GM23338 (cell line): ENCODE results near the gene ARPC5. TPM values are rescaled to one million over a fixed set of nuclear protein-coding genes. Genes with fewer than 3 reads are reported as not detected.

ENCODE experiments used
- ATAC-seq: fragments of 200-7000 bp; cut with Tn5 transposase; 3 replicates; pipeline ENCODE4 v1.9.1; 2020
- DNase-seq: peaks from one replicate; pipeline ENCODE4 v3.0.0-alpha.2; 2015; ENCODE audit warnings: low spot score
- H2AFZ ChIP-seq: fragments of 200-600 bp; sonication (generic); 2 replicates; pipeline ENCODE4 v1.8.0; 2016; ENCODE audit warnings: antibody characterized with exemption, mild to moderate bottlenecking, moderate library complexity
- H3F3A ChIP-seq: fragments of 200-600 bp; sonication (generic); replicated peaks from 2 replicates; pipeline ENCODE4 v1.8.0; 2017; ENCODE audit warnings: antibody characterized with exemption, mixed run types, low read depth
- H3K27ac ChIP-seq: fragments of 200-600 bp; sonication (generic); 2 replicates; pipeline ENCODE4 v1.6.1; 2016; ENCODE audit warnings: low read depth
- H3K27me3 ChIP-seq: fragments of 200-600 bp; sonication (generic); 2 replicates; pipeline ENCODE4 v1.8.0; 2016; ENCODE audit warnings: mild to moderate bottlenecking, mixed run types, moderate library complexity; ENCODE audit not compliant: insufficient read depth
- H3K36me3 ChIP-seq: fragments of 200-600 bp; sonication (generic); 2 replicates; pipeline ENCODE4 v1.8.0; 2016; ENCODE audit warnings: mild to moderate bottlenecking; ENCODE audit not compliant: insufficient read depth
- H3K4me1 ChIP-seq: fragments of 200-600 bp; sonication (generic); 2 replicates; pipeline ENCODE4 v1.8.0; 2016; ENCODE audit warnings: mild to moderate bottlenecking, moderate library complexity; ENCODE audit not compliant: insufficient read depth
- H3K4me2 ChIP-seq: fragments of 200-600 bp; sonication (generic); 2 replicates; pipeline ENCODE4 v1.7.1; 2017; ENCODE audit warnings: mixed run types
- H3K4me3 ChIP-seq: fragments of 200-600 bp; sonication (generic); 2 replicates; pipeline ENCODE4 v1.6.1; 2016; ENCODE audit warnings: mixed run types
- H3K79me2 ChIP-seq: fragments of 200-600 bp; sonication (generic); replicated peaks from 2 replicates; pipeline ENCODE4 v1.8.0; 2017; ENCODE audit warnings: mild to moderate bottlenecking; ENCODE audit not compliant: insufficient read depth
- H3K9me2 ChIP-seq: fragments of 200-600 bp; sonication (generic); 2 replicates; pipeline ENCODE4 v1.8.0; 2017; ENCODE audit not compliant: insufficient read depth
- H4K20me1 ChIP-seq: fragments of 200-600 bp; sonication (generic); replicated peaks from 2 replicates; pipeline ENCODE4 v1.8.0; 2017; ENCODE audit warnings: mild to moderate bottlenecking; ENCODE audit not compliant: insufficient read depth
- H3K27ac Mint-ChIP-seq: 2 replicates; pipeline ENCODE4 v1.8.0; 2020; ENCODE audit warnings: inconsistent platforms, mild to moderate bottlenecking, moderate library complexity, mixed read lengths
- H3K27me3 Mint-ChIP-seq: 3 replicates; pipeline ENCODE4 v1.8.0; 2022; ENCODE audit warnings: low read depth, mild to moderate bottlenecking, moderate library complexity, mixed read lengths, inconsistent platforms; ENCODE audit not compliant: insufficient read depth, poor library complexity
- H3K36me3 Mint-ChIP-seq: 3 replicates; pipeline ENCODE4 v1.8.0; 2021; ENCODE audit warnings: low read depth, mild to moderate bottlenecking, inconsistent platforms, moderate library complexity, mixed read lengths
- H3K4me1 Mint-ChIP-seq: 3 replicates; pipeline ENCODE4 v1.8.0; 2020; ENCODE audit warnings: mild to moderate bottlenecking, inconsistent platforms, mixed read lengths
- H3K4me3 Mint-ChIP-seq: 3 replicates; pipeline ENCODE4 v1.8.0; 2021; ENCODE audit warnings: moderate library complexity, mild to moderate bottlenecking, inconsistent platforms, mixed read lengths
- H3K9me3 Mint-ChIP-seq: 3 replicates; pipeline ENCODE4 v1.8.0; 2020; ENCODE audit warnings: moderate library complexity, mild to moderate bottlenecking, inconsistent platforms, mixed read lengths
- CREB1 ChIP-seq: fragments of 250-450 bp; sonication (Bioruptor Pico); IDR thresholded peaks from 2 replicates; pipeline ENCODE4 v1.5.0; 2020; ENCODE audit warnings: low read depth, mild to moderate bottlenecking, moderate library complexity
- CTCF ChIP-seq, 2 experiments: fragments of 200-600 bp in 1 of 2; sonication (generic) in 1 of 2; conservative IDR thresholded peaks; 2 replicates each; pipeline versions ENCODE4 v1.5.1 to v1.6.1; 2016 to 2017; ENCODE audit warnings: antibody characterized with exemption in 2 of 2, low read depth in 2 of 2, mild to moderate bottlenecking in 2 of 2, moderate library complexity in 1 of 2
- EZH2 ChIP-seq: fragments of 200-600 bp; sonication (generic); IDR thresholded peaks from one replicate; pipeline ENCODE4 v1.8.0; 2017; ENCODE audit warnings: antibody characterized with exemption, mild to moderate bottlenecking, low read depth; ENCODE audit not compliant: unreplicated experiment
- EZH2phosphoT487 ChIP-seq: fragments of 200-600 bp; sonication (generic); IDR thresholded peaks from one replicate; pipeline ENCODE4 v1.8.1; 2018; ENCODE audit warnings: antibody characterized with exemption; ENCODE audit not compliant: unreplicated experiment
- JUNB ChIP-seq: IDR thresholded peaks from one replicate; pipeline ENCODE4 v1.6.1; 2016; ENCODE audit warnings: antibody characterized with exemption; ENCODE audit not compliant: unreplicated experiment
- NANOG ChIP-seq: IDR thresholded peaks from 2 replicates; pipeline ENCODE4 v1.6.1; 2016; ENCODE audit warnings: antibody characterized with exemption, borderline replicate concordance
- POLR2AphosphoS5 ChIP-seq: IDR thresholded peaks from 2 replicates; pipeline ENCODE4 v1.6.1; 2016; ENCODE audit warnings: antibody characterized with exemption, low read depth
- STAT1 ChIP-seq: IDR thresholded peaks from one replicate; pipeline ENCODE4 v1.6.1; 2016; ENCODE audit warnings: antibody characterized with exemption; ENCODE audit not compliant: unreplicated experiment
- ZNF114 ChIP-seq: fragments of 250-450 bp; sonication (Bioruptor Pico); IDR thresholded peaks from 2 replicates; pipeline ENCODE4 v1.5.0; 2020; ENCODE audit warnings: mild to moderate bottlenecking, moderate library complexity
- ZNF331 ChIP-seq: fragments of 250-450 bp; sonication (Bioruptor Pico); IDR thresholded peaks from 2 replicates; pipeline ENCODE4 v1.5.0; 2020; ENCODE audit warnings: low read depth, mild to moderate bottlenecking, moderate library complexity
- polyA plus RNA-seq: library from polyadenylated mRNA; unstranded; fragments of >200 nt; fragmentation: Nextera tagmentation; extraction: Ambion mirVana; gene quantifications from 2 replicates; pipeline ENCODE4 v1.2.1, GENCODE V29; 2016
- total RNA-seq: library from RNA; depleted of rRNA; stranded (reverse); fragments of >200 nt; shearing (Covaris generic); gene quantifications from 2 replicates; pipeline ENCODE4 v1.2.3, GENCODE V29; 2014
- TF ChIP-seq, protein P1 (sequence below): IDR thresholded peaks from 2 replicates; pipeline ENCODE4 v1.6.1; 2016; ENCODE audit warnings: antibody characterized with exemption
- TF ChIP-seq, protein P2 (sequence below): IDR thresholded peaks from one replicate; pipeline ENCODE4 v1.6.1; 2018; ENCODE audit warnings: antibody characterized with exemption; ENCODE audit not compliant: unreplicated experiment
- TF ChIP-seq, protein P3 (sequence below): fragments of 250-450 bp; sonication (Bioruptor Pico); IDR thresholded peaks from 2 replicates; pipeline ENCODE4 v1.5.0; 2020; ENCODE audit warnings: mild to moderate bottlenecking, moderate library complexity

ARPC5 gene
- total and polyA plus RNA-seq, 2 experiments from 2014 or later, result 75.4 to 98.9 TPM

DNA sequence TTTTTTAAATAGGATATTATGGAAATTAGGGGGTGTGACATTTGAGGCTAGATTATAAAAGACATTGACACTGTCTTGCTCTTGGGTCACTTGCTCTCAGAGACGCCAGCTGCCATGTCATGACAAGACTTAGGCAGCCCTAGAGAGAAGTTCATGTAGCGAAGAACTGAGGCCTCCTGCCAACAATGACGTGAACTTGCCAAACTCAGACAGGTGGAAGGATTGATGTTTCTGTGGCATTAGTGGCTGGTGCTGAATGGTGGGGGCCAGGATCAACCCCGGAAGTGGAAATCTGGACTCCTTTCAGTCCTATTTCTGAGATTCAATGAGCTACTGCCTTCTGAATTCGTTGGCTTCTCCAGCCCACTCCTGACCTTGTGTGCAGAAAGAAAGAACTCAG, 60.0 kb downstream of the ARPC5 start:
- H4K20me1 ChIP-seq, result no peaks in the 10 kb centered on the region
- Mint-ChIP-seq H3K27ac (no peak overlapping the region), H3K27me3 (peaks cover 7% of the 10 kb centered on the region), H3K9me3 (no peaks in the 10 kb centered on the region), H3K36me3 (no peaks in the 10 kb centered on the region), H3K4me3 (no peak overlapping the region), H3K4me1 (no peaks in the 10 kb centered on the region)
- no peak overlapping the region for H3K4me2 ChIP-seq
- DNase-seq (no peak), ATAC-seq (no peak)
- H2AFZ ChIP-seq, result no peak overlapping the region
- H3K4me3 ChIP-seq, result no peak overlapping the region
- no peaks in the 10 kb centered on the region for H3K27me3 ChIP-seq
- H3K36me3 ChIP-seq, result no peaks in the 10 kb centered on the region
- no peak overlapping the region for H3K27ac ChIP-seq
- H3F3A ChIP-seq, result no peaks in the 10 kb centered on the region
- H3K9me2 ChIP-seq, result 0 out of 2 replicates have a peak, but pooled peaks cover 3% of the 10 kb centered on the region
- TF ChIP-seq, protein P1, sequence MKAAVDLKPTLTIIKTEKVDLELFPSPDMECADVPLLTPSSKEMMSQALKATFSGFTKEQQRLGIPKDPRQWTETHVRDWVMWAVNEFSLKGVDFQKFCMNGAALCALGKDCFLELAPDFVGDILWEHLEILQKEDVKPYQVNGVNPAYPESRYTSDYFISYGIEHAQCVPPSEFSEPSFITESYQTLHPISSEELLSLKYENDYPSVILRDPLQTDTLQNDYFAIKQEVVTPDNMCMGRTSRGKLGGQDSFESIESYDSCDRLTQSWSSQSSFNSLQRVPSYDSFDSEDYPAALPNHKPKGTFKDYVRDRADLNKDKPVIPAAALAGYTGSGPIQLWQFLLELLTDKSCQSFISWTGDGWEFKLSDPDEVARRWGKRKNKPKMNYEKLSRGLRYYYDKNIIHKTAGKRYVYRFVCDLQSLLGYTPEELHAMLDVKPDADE, result no peak
- no peak for TF ChIP-seq NANOG
- TF ChIP-seq STAT1, result no peak
- no peak for TF ChIP-seq ZNF331 (CRISPR knock-in tag)
- TF ChIP-seq EZH2phosphoT487, result no peak
- no peak for TF ChIP-seq ZNF114 (CRISPR knock-in tag)
- TF ChIP-seq JUNB, result no peak
- TF ChIP-seq, protein P2, sequence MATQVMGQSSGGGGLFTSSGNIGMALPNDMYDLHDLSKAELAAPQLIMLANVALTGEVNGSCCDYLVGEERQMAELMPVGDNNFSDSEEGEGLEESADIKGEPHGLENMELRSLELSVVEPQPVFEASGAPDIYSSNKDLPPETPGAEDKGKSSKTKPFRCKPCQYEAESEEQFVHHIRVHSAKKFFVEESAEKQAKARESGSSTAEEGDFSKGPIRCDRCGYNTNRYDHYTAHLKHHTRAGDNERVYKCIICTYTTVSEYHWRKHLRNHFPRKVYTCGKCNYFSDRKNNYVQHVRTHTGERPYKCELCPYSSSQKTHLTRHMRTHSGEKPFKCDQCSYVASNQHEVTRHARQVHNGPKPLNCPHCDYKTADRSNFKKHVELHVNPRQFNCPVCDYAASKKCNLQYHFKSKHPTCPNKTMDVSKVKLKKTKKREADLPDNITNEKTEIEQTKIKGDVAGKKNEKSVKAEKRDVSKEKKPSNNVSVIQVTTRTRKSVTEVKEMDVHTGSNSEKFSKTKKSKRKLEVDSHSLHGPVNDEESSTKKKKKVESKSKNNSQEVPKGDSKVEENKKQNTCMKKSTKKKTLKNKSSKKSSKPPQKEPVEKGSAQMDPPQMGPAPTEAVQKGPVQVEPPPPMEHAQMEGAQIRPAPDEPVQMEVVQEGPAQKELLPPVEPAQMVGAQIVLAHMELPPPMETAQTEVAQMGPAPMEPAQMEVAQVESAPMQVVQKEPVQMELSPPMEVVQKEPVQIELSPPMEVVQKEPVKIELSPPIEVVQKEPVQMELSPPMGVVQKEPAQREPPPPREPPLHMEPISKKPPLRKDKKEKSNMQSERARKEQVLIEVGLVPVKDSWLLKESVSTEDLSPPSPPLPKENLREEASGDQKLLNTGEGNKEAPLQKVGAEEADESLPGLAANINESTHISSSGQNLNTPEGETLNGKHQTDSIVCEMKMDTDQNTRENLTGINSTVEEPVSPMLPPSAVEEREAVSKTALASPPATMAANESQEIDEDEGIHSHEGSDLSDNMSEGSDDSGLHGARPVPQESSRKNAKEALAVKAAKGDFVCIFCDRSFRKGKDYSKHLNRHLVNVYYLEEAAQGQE, result no peak
- TF ChIP-seq CTCF (conservative IDR thresholded peaks at IDR 0.05; ENCODE audit: low read depth in 2 of 2), result no peak
- TF ChIP-seq, protein P3, sequence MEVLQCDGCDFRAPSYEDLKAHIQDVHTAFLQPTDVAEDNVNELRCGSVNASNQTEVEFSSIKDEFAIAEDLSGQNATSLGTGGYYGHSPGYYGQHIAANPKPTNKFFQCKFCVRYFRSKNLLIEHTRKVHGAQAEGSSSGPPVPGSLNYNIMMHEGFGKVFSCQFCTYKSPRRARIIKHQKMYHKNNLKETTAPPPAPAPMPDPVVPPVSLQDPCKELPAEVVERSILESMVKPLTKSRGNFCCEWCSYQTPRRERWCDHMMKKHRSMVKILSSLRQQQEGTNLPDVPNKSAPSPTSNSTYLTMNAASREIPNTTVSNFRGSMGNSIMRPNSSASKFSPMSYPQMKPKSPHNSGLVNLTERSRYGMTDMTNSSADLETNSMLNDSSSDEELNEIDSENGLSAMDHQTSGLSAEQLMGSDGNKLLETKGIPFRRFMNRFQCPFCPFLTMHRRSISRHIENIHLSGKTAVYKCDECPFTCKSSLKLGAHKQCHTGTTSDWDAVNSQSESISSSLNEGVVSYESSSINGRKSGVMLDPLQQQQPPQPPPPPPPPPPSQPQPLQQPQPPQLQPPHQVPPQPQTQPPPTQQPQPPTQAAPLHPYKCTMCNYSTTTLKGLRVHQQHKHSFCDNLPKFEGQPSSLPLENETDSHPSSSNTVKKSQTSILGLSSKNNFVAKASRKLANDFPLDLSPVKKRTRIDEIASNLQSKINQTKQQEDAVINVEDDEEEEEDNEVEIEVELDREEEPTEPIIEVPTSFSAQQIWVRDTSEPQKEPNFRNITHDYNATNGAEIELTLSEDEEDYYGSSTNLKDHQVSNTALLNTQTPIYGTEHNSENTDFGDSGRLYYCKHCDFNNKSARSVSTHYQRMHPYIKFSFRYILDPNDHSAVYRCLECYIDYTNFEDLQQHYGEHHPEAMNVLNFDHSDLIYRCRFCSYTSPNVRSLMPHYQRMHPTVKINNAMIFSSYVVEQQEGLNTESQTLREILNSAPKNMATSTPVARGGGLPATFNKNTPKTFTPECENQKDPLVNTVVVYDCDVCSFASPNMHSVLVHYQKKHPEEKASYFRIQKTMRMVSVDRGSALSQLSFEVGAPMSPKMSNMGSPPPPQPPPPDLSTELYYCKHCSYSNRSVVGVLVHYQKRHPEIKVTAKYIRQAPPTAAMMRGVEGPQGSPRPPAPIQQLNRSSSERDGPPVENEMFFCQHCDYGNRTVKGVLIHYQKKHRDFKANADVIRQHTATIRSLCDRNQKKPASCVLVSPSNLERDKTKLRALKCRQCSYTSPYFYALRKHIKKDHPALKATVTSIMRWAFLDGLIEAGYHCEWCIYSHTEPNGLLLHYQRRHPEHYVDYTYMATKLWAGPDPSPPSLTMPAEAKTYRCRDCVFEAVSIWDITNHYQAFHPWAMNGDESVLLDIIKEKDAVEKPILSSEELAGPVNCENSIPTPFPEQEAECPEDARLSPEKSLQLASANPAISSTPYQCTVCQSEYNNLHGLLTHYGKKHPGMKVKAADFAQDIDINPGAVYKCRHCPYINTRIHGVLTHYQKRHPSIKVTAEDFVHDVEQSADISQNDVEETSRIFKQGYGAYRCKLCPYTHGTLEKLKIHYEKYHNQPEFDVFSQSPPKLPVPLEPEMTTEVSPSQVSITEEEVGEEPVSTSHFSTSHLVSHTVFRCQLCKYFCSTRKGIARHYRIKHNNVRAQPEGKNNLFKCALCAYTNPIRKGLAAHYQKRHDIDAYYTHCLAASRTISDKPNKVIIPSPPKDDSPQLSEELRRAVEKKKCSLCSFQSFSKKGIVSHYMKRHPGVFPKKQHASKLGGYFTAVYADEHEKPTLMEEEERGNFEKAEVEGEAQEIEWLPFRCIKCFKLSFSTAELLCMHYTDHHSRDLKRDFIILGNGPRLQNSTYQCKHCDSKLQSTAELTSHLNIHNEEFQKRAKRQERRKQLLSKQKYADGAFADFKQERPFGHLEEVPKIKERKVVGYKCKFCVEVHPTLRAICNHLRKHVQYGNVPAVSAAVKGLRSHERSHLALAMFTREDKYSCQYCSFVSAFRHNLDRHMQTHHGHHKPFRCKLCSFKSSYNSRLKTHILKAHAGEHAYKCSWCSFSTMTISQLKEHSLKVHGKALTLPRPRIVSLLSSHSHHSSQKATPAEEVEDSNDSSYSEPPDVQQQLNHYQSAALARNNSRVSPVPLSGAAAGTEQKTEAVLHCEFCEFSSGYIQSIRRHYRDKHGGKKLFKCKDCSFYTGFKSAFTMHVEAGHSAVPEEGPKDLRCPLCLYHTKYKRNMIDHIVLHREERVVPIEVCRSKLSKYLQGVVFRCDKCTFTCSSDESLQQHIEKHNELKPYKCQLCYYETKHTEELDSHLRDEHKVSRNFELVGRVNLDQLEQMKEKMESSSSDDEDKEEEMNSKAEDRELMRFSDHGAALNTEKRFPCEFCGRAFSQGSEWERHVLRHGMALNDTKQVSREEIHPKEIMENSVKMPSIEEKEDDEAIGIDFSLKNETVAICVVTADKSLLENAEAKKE, result no peak
- TF ChIP-seq CREB1 (CRISPR knock-in tag), result no peak
- no peak for TF ChIP-seq EZH2
- TF ChIP-seq POLR2AphosphoS5, result no peak
- H3K79me2 ChIP-seq, result no peaks in the 10 kb centered on the region
- peaks cover 5% of the 10 kb centered on the region; the same call in 1 of the 2 replicates for H3K4me1 ChIP-seq
